Stomach (tissue), 4 donors: ENCODE measurements around the gene PKIB.

Experiments
- POLR2A ChIP-seq, 4 donors: fragments of 450-650 bp; IDR thresholded peaks; one replicate each; pipeline ENCODE4 v1.6.1; 2016; ENCODE audit warnings: antibody characterized with exemption in 4 of 4, control low read depth in 2 of 4, mild to moderate bottlenecking in 1 of 4, moderate library complexity in 1 of 4
- POLR2AphosphoS5 ChIP-seq, 3 donors: sonication (generic); formaldehyde crosslinking; IDR thresholded peaks; one replicate each; pipeline ENCODE4 v1.6.1; 2016; ENCODE audit warnings: antibody characterized with exemption in 3 of 3
- TF ChIP-seq, protein P1 (sequence below), 7 experiments: fragments of 450-650 bp in 4 of 7; fragments of 200-600 bp in 3 of 7; sonication (generic) in 3 of 7; IDR thresholded peaks; one replicate each; pipeline ENCODE4 v1.5.1; 2016 to 2019; ENCODE audit warnings: antibody characterized with exemption in 7 of 7, control low read depth in 2 of 7, mild to moderate bottlenecking in 1 of 7

DNA sequence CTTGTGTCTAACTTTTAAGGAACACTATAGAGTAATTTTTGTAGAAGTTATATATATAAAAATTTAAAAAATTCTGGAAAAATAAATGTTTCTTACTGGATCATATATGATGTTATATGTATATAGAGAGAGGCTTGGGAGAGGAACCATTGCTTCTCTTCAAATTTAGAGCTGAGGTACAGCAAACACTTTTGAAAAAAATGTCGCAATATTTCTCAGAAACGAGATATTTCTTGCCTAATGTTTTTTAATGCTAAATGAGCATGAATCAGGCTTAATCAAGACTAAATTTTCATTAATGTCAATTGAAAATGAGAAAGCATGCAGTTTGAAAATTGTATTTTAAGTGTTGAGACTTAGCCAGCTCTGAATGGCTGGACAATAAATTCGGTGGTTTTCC, 2.6 kb downstream of the PKIB start:
- TF ChIP-seq, protein P1, sequence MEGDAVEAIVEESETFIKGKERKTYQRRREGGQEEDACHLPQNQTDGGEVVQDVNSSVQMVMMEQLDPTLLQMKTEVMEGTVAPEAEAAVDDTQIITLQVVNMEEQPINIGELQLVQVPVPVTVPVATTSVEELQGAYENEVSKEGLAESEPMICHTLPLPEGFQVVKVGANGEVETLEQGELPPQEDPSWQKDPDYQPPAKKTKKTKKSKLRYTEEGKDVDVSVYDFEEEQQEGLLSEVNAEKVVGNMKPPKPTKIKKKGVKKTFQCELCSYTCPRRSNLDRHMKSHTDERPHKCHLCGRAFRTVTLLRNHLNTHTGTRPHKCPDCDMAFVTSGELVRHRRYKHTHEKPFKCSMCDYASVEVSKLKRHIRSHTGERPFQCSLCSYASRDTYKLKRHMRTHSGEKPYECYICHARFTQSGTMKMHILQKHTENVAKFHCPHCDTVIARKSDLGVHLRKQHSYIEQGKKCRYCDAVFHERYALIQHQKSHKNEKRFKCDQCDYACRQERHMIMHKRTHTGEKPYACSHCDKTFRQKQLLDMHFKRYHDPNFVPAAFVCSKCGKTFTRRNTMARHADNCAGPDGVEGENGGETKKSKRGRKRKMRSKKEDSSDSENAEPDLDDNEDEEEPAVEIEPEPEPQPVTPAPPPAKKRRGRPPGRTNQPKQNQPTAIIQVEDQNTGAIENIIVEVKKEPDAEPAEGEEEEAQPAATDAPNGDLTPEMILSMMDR (IDR thresholded peaks at IDR 0.05): no peak
- TF ChIP-seq POLR2A (IDR thresholded peaks at IDR 0.05) (no peak), POLR2AphosphoS5 (IDR thresholded peaks at IDR 0.05) (no peak)
